Uterus (tissue), 2 donors: ENCODE results near the gene CPE.

Source experiments
- POLR2A ChIP-seq, 2 donors: fragments of 450-650 bp; IDR thresholded peaks; one replicate each; pipeline ENCODE4 v1.6.1; 2016; ENCODE audit warnings: antibody characterized with exemption in 2 of 2, mild to moderate bottlenecking in 1 of 2, moderate library complexity in 1 of 2
- TF ChIP-seq, protein P1 (sequence below), 4 experiments: fragments of 200-600 bp in 2 of 4; fragments of 450-650 bp in 2 of 4; sonication (generic) in 2 of 4; IDR thresholded peaks; one replicate each; pipeline ENCODE4 v1.5.1; 2016 to 2019; ENCODE audit warnings: antibody characterized with exemption in 4 of 4, mild to moderate bottlenecking in 2 of 4, moderate library complexity in 1 of 4

DNA sequence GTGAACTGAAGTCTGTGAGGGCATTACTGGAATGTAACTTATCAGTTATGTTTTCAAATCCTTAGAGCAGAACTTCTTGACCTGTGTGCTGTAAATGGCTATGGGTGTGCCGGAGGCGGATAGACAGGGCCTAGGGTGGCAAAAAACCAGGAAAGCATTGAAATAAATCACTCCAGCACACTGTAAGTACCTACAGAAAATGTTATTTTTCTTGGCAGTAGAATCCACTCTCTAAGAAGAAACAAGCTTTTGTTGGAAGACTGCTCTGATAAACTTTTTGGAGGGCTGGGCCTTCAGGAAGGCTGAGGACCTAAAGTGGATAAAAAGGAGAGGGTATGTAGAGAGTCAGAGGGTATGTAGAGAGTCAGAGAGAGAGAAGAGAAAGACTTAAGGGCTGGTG, 14.9 kb downstream of the CPE start:
- TF ChIP-seq, protein P1, sequence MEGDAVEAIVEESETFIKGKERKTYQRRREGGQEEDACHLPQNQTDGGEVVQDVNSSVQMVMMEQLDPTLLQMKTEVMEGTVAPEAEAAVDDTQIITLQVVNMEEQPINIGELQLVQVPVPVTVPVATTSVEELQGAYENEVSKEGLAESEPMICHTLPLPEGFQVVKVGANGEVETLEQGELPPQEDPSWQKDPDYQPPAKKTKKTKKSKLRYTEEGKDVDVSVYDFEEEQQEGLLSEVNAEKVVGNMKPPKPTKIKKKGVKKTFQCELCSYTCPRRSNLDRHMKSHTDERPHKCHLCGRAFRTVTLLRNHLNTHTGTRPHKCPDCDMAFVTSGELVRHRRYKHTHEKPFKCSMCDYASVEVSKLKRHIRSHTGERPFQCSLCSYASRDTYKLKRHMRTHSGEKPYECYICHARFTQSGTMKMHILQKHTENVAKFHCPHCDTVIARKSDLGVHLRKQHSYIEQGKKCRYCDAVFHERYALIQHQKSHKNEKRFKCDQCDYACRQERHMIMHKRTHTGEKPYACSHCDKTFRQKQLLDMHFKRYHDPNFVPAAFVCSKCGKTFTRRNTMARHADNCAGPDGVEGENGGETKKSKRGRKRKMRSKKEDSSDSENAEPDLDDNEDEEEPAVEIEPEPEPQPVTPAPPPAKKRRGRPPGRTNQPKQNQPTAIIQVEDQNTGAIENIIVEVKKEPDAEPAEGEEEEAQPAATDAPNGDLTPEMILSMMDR (IDR thresholded peaks at IDR 0.05) = no peak
- no peak for TF ChIP-seq POLR2A (IDR thresholded peaks at IDR 0.05)
